Activated T-helper 1 cell treated with anti-CD3 and anti-CD28 coated beads, Interleukin-12 subunit alpha, Interleukin-12 subunit beta, Interleukin-2, Interleukin-4 antibody, amounts not matched to agents 30 ng/mL and 10 ng/mL and 1 ng/mL, durations not matched to agents 14 hours and 24 hours and 36 hours (primary cell): Measurements from ENCODE around the gene GTF3C4. TPM values are rescaled to one million over a fixed set of nuclear protein-coding genes. Genes with fewer than 3 reads are reported as not detected.
"Not testable (repeated sequence)": the region's sequence is repeated elsewhere in the genome, so short reads cannot be mapped to it uniquely, and the experiment has no call there.

ENCODE experiments used
- DNase-seq: peaks from one replicate; pipeline ENCODE4 v3.0.0; 2021; ENCODE audit warnings: low spot score
- H3K27ac Mint-ChIP-seq: one replicate; pipeline ENCODE4 v1.8.0; 2021; ENCODE audit warnings: mild to moderate bottlenecking, mixed read lengths
- H3K27me3 Mint-ChIP-seq: one replicate; pipeline ENCODE4 v1.8.0; 2022; ENCODE audit warnings: mild to moderate bottlenecking, moderate library complexity, mixed read lengths; ENCODE audit not compliant: insufficient read depth
- H3K36me3 Mint-ChIP-seq: one replicate; pipeline ENCODE4 v1.8.0; 2021; ENCODE audit warnings: low read depth, mixed read lengths
- H3K4me1 Mint-ChIP-seq: one replicate; pipeline ENCODE4 v1.8.0; 2021; ENCODE audit warnings: low read depth, mixed read lengths
- H3K4me3 Mint-ChIP-seq: one replicate; pipeline ENCODE4 v1.8.0; 2021; ENCODE audit warnings: mild to moderate bottlenecking, moderate library complexity, mixed read lengths
- H3K9me3 Mint-ChIP-seq: one replicate; pipeline ENCODE4 v1.8.0; 2021; ENCODE audit warnings: mixed read lengths
- intact Hi-C: fragments of 100-400 bp; cut with micrococcal nuclease; formaldehyde crosslinking; loops from one replicate; pipeline ENCODE4 v1.15.1; 2024
- total RNA-seq: library from RNA; stranded (reverse); gene quantifications from 2 replicates; pipeline ENCODE4 v1.2.3, GENCODE V29; 2022

GTF3C4 gene
- total RNA-seq, 1 donor from 2014 or later = 20.1 TPM

DNA sequence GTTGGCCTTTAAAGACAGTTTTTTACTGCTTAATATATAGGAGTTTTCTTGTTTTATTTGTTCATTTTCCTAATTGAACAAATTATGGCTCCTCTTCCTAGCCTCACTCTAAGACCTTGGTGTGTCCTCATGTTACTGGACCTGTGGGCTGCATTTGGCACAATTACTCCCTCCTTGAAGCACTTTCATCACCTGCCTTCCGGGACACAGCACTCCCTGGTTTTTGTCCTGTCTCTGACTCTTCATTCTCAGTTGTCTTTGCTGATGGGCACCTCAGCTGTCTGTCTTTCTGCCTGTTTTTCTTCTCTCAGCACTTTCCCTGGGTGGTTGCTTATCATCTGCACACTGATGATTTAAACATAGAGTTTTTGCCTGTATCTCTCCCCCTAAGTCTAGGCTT is 13.6 kb downstream of the GTF3C4 start:
- Mint-ChIP-seq H3K9me3 (no peaks in the 10 kb centered on the region), H3K27ac (no peak overlapping the region), H3K27me3 (no peaks in the 10 kb centered on the region), H3K36me3 (peaks cover 53% of the 10 kb centered on the region), H3K4me3 (no peak overlapping the region), H3K4me1 (peaks cover 40% of the 10 kb centered on the region)
- intact Hi-C loops = no loop called here
- DNase-seq = no peak

DNA sequence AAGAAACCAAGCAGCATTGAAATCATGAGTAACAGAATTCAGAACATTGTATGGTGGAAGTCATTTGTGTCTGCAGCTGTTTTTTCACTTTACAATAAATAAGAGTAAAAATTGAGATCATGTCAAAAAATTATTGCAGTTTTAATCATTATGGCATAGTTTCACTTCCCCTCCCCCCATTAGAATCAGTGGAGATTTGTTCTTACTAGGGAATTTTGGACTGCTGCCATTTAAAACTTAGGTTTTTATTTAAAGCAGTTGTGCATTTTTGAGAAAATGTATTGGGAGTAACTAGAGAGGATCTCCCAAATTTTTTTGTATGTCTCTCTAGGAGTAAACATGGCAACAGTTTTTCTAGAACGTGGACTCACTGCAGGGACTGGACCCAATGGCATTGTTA is 20.4 kb downstream of the GTF3C4 start:
- peaks cover 47% of the 10 kb centered on the region for H3K36me3 Mint-ChIP-seq
- no peak overlapping the region for H3K4me3 Mint-ChIP-seq
- peaks cover 9% of the 10 kb centered on the region for H3K4me1 Mint-ChIP-seq
- H3K27ac Mint-ChIP-seq = no peak overlapping the region
- intact Hi-C loops = no loop called here
- DNase-seq = no peak
- H3K9me3 Mint-ChIP-seq = peaks cover 29% of the 10 kb centered on the region
- peaks cover 2% of the 10 kb centered on the region for H3K27me3 Mint-ChIP-seq

DNA sequence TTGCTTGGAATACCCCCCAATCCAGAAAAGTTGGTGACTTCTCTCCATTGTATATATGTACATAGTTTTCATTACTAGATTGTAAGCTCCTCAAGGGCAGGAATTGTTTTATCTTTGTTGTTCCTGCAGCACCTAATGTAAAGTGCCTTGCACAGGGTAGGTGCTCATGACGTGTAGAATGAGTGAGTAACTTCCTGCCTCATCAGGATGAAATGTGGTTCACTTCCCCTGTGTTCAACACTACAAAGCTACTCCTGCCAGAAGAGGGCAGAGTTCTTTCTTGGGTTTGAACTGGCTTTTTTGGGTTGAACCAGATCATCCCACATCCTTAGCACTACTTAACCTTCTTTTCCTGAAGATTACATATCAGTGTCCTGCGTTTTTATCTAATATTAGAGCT is 23.9 kb downstream of the GTF3C4 start:
- Mint-ChIP-seq H3K36me3 (peaks cover 28% of the 10 kb centered on the region), H3K4me3 (no peak overlapping the region), H3K9me3 (peaks cover 59% of the 10 kb centered on the region), H3K4me1 (peaks cover 9% of the 10 kb centered on the region), H3K27me3 (peaks cover 5% of the 10 kb centered on the region), H3K27ac (no peak overlapping the region)
- intact Hi-C loops = no loop called here
- DNase-seq = peak; percentile 8

DNA sequence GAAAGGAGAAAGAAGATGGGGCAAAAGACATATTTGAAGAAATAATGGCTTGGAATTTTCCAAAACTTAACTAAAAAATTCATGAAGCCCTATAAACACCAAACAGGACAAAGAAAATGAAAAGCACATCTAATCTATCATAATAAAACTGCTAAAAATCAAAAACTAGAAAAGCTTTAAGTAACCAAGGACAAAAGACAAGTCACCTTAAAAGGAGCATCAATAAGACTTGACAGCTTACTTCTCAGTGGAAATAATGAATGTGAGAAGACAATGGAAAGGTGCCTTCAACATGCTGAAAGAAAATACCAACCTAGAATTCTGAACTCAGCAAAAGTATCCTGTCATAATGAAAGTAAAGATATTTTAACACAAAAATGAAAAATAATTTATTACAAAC is 27.0 kb downstream of the GTF3C4 start:
- Mint-ChIP-seq H3K36me3 (peaks cover 13% of the 10 kb centered on the region), H3K4me1 (peaks cover 9% of the 10 kb centered on the region), H3K4me3 (no peak overlapping the region), H3K27me3 (peaks cover 6% of the 10 kb centered on the region), H3K27ac (no peak overlapping the region), H3K9me3 (peaks cover 59% of the 10 kb centered on the region)
- intact Hi-C loops = no loop called here
- no peak for DNase-seq

DNA sequence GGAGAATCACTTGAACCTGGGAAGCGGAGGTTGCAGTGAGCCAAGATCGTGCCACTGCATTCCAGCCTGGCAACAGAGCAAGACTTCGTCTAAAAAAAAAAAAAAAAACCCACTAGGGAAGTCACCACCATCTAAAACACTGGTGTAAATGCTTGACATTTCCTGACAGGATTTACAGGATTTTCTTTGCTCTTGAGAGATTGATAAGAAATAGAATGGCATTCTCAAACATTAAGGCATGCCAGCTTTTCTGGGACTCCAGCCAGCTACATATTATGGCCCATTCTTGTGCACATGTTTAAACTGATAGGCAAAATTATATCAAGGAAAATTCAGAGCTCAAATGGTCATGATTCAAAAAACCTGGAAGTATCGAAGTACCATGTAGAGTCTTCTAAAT is 28.7 kb downstream of the GTF3C4 start:
- Mint-ChIP-seq H3K27me3 (peaks cover 12% of the 10 kb centered on the region), H3K9me3 (peaks cover 47% of the 10 kb centered on the region), H3K27ac (no peak overlapping the region), H3K4me3 (no peak overlapping the region), H3K36me3 (peaks cover 2% of the 10 kb centered on the region), H3K4me1 (peaks cover 7% of the 10 kb centered on the region)
- intact Hi-C loops = no loop called here
- DNase-seq = no peak

DNA sequence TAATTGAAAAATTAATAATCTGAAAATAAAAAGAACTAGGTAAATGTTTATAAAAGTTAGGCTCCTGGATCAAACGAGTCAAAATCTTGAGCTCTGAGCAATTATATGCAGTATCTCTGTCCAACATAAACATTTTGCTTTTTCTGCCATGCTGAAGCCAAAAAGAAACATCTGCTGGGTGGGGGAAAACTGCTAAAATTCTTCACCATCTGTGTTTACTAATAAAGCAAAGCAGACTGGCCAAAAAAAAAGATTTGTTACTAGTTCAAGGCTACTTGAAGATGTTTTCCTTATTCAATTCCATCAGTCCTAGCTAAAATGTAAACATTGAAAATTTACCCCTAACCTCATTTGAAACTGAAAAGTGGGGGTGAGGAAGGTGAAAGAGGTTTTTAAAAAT is 29.7 kb downstream of the GTF3C4 start:
- Mint-ChIP-seq H3K27me3 (peaks cover 12% of the 10 kb centered on the region), H3K4me1 (no peaks in the 10 kb centered on the region), H3K27ac (no peak overlapping the region), H3K9me3 (peaks cover 37% of the 10 kb centered on the region), H3K36me3 (peaks cover 2% of the 10 kb centered on the region), H3K4me3 (no peak overlapping the region)
- intact Hi-C loops = no loop called here
- no peak for DNase-seq

DNA sequence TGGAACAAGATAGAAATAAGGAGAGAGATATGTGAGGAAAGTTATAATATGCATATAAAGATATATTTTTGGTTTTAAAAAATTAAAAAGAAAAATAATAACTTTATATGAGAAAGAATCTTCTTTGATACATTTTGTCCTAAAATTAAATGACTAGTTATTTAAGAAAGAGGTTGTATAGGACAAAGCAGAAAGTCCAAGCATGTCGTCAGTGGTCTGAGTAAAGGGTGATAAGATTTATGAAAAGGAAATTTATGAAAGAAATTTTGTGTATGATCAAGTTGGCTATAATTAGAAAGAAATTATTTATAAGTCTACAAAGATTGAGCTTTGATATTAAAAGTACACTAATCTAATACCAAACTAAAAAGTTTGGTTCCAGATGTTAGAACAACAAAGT is 32.0 kb downstream of the GTF3C4 start:
- peaks cover 20% of the 10 kb centered on the region for H3K9me3 Mint-ChIP-seq
- no peak overlapping the region for H3K27ac Mint-ChIP-seq
- H3K4me1 Mint-ChIP-seq = no peaks in the 10 kb centered on the region
- no peak for DNase-seq
- H3K27me3 Mint-ChIP-seq = peaks cover 11% of the 10 kb centered on the region
- no peak overlapping the region for H3K4me3 Mint-ChIP-seq
- intact Hi-C loops = no loop called here
- H3K36me3 Mint-ChIP-seq = peaks cover 2% of the 10 kb centered on the region

DNA sequence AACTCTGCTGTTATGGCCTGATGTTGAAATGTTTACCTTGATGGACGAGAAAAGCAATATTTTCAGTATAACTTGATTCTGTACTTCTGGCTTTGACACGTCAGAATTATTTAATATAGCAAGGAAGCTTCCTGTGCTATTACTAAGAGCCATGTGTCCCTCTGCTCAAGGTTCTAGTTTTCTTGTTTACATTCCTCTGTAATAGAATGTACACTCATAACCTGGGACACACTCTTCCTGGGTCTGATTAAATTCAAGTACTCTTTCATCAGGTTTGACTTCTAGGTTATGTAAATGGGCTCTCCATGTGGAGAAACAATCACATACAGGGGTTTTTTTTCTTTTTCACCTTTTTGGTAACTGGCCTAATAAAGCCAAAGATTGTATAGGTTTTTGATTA is 33.1 kb downstream of the GTF3C4 start:
- intact Hi-C loops = no loop called here
- H3K4me3 Mint-ChIP-seq = no peak overlapping the region
- no peaks in the 10 kb centered on the region for H3K4me1 Mint-ChIP-seq
- H3K36me3 Mint-ChIP-seq = peaks cover 2% of the 10 kb centered on the region
- H3K9me3 Mint-ChIP-seq = peaks cover 10% of the 10 kb centered on the region
- no peak for DNase-seq
- no peak overlapping the region for H3K27ac Mint-ChIP-seq
- peaks cover 11% of the 10 kb centered on the region for H3K27me3 Mint-ChIP-seq

DNA sequence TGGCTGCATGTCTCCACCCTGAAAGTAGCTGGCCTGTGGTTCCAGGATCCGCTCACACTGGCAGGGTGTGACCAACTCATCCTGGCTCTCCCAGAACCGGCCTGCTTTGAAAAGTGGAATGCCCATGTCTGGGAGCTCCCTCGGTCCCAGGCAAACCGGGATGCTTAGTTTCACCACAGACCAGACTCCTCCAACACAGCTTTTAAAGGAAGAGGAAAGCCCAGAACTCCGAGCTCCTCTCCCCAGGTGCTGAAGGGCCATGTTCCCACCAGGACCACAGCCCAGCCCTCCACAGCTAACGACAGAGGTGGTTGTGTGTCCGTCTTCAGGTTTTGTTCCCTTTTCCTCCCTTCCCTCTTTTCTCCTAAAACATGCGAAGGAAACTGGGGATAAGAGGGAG is 38.0 kb downstream of the GTF3C4 start:
- Mint-ChIP-seq H3K27ac (no peak overlapping the region), H3K9me3 (peaks cover 3% of the 10 kb centered on the region), H3K36me3 (no peaks in the 10 kb centered on the region), H3K4me3 (no peak overlapping the region), H3K4me1 (no peaks in the 10 kb centered on the region), H3K27me3 (peaks cover 8% of the 10 kb centered on the region)
- intact Hi-C loops = no loop called here
- DNase-seq = no peak

DNA sequence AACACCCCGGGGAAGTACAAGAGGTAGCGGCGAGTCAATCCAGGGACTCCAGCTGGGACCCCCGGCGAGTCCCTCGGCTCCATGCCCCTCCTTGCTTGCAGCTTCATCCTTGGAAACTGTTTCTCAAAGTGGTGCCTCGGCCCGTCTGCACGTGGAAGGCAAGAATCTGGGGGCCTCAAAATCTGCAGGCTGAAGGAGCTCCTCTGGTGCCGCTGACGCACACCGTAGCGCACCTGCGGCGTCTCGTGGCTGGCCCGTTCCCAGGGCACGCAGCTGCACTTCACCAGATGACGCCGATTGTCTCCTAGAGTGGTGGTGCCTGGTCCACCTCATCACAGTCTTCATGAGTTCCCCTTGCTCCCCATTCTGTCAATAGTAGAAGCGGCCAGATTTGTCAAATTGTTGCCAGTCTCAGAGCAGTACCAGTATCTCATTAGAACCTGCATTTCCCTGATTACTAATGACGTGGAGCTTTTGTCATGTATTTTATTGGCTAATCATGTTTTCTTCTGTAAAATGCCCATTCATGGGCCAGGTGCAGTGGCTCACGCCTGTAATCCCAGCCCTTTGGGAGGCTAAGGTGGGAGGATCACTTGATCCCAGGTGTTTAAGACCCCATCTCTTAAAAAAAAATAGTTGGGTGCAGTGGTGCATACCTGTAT is 38.6 kb downstream of the GTF3C4 start:
- DNase-seq = no peak
- Mint-ChIP-seq H3K27me3 (peaks cover 6% of the 10 kb centered on the region), H3K9me3 (no peaks in the 10 kb centered on the region), H3K36me3 (no peaks in the 10 kb centered on the region), H3K27ac (no peak overlapping the region), H3K4me3 (no peak overlapping the region), H3K4me1 (no peaks in the 10 kb centered on the region)
- intact Hi-C loops = no loop called here

DNA sequence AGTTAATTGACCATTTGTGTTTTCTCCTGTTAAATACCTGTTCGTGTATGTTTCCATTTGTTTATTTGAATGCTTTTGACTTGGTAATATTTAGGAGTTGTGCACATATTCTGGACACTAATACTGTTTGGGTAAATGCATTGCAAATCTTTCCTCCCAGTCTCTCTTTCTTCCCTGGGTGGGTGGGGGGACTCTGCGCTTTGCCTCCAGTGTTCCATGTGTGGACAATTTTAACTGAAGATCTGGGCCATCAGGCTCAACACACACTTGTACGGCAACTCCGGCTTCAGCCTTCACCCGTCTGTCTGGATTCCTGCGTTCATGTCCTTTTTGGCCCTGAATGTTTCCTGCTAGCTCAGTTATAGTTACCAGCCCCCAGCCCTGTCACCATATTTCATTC is 40.1 kb downstream of the GTF3C4 start:
- H3K9me3 Mint-ChIP-seq = no peaks in the 10 kb centered on the region
- peaks cover 6% of the 10 kb centered on the region for H3K27me3 Mint-ChIP-seq
- H3K4me3 Mint-ChIP-seq = no peak overlapping the region
- no peak for DNase-seq
- intact Hi-C loops = no loop called here
- H3K27ac Mint-ChIP-seq = no peak overlapping the region
- H3K4me1 Mint-ChIP-seq = no peaks in the 10 kb centered on the region
- H3K36me3 Mint-ChIP-seq = no peaks in the 10 kb centered on the region

DNA sequence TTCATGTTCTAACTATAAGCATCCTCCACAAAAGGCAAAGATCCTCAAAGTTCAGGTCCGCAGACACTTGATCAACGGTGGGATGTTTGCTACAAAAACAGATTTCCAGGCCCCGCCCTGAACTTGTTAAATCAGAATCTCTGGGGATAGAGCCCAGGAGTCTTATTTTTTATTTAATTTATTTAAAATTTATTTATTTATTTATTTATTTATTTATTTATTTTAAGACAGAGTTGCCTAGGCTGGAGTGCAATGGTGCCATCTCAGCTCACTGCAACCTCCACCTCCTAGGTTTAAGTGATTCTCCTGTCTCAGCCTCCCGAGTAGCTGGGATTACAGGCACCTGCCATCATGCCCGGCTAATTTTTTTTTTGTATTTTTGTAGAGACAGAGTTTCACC is 40.9 kb downstream of the GTF3C4 start:
- H3K4me1 Mint-ChIP-seq, H3K4me3 Mint-ChIP-seq, DNase-seq, H3K36me3 Mint-ChIP-seq, H3K27me3 Mint-ChIP-seq, intact Hi-C loops, H3K9me3 Mint-ChIP-seq, H3K27ac Mint-ChIP-seq: not testable (repeated sequence)

DNA sequence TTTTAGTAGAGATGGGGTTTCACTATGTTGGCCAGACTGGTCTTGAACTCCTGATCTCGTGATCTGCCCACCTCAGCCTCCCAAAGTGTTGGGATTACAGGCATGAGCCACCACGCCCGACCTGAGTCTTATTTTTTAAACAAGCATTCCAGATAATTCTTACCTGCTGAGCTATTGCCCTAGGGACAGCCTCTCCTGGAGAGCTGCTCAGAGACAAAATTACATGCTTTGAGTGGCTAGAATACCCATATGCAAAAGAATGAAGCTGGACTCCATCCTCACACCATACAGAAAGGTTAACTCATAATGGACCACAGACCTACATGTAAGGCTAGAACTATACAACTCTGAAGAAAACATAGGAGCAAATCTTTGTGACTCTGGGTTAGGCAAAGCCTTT is 41.6 kb downstream of the GTF3C4 start:
- Mint-ChIP-seq H3K4me3 (no peak overlapping the region), H3K27ac (no peak overlapping the region), H3K4me1 (no peaks in the 10 kb centered on the region), H3K27me3 (peaks cover 4% of the 10 kb centered on the region), H3K36me3 (no peaks in the 10 kb centered on the region), H3K9me3 (no peaks in the 10 kb centered on the region)
- DNase-seq = no peak
- intact Hi-C loops = no loop called here

DNA sequence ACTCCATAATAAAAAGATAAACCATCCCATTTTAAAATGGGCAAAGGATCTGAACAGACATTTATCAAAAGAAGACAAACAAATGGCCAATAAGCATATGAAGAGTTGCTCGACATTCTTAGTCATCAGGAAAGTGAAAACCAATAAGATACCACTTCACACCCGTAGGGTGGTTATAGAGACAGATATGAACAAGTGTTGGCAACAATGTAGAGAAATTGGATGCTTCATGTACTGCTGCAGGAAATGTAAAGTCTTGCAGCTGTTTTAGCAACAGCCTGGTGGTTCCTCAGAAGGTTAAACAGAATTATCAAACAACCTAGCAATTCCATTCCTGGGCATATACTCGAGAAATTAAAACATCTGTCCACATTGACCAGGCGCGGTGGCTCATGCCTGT is 42.5 kb downstream of the GTF3C4 start:
- Mint-ChIP-seq H3K27ac (no peak overlapping the region), H3K27me3 (peaks cover 11% of the 10 kb centered on the region), H3K4me1 (no peaks in the 10 kb centered on the region), H3K36me3 (no peaks in the 10 kb centered on the region), H3K4me3 (no peak overlapping the region), H3K9me3 (no peaks in the 10 kb centered on the region)
- intact Hi-C loops = no loop called here
- DNase-seq = no peak
